Measurements from ENCODE around the gene RGCC.
"Not testable (repeated sequence)": the region's sequence is repeated elsewhere in the genome, so short reads cannot be mapped to it uniquely, and the experiment has no call there.

The RGCC gene

DNA sequence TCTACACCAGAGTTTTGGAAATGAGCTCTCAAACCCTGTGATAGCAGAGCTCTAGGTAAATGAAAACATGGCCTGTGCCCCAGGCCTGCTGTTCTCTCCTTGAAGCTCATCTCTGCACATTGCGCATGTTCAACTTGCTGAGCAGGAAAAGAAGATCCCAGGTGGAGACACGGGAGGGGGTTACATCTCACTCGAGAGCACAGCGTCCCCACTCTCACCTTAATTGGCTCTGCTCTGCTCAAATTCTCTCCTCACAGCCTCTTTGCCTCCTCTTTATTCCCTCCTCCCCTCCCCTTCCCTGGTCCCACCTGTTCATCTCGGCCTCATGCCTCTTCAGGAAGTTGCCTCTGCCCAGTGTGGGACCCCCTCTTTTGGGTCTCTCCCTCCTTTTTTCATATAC, 44.7 kb downstream of the RGCC start:
- in situ Hi-C loops (cut with HindIII; ENCODE audit: low sequenced_read_pairs) = no loop called here
- no peak overlapping the region for H3K4me3 ChIP-seq (ENCODE audit: low read depth, low read length)
- DNase-seq (ENCODE audit: low read depth, low spot score) = no peak
- TF ChIP-seq, protein P1, sequence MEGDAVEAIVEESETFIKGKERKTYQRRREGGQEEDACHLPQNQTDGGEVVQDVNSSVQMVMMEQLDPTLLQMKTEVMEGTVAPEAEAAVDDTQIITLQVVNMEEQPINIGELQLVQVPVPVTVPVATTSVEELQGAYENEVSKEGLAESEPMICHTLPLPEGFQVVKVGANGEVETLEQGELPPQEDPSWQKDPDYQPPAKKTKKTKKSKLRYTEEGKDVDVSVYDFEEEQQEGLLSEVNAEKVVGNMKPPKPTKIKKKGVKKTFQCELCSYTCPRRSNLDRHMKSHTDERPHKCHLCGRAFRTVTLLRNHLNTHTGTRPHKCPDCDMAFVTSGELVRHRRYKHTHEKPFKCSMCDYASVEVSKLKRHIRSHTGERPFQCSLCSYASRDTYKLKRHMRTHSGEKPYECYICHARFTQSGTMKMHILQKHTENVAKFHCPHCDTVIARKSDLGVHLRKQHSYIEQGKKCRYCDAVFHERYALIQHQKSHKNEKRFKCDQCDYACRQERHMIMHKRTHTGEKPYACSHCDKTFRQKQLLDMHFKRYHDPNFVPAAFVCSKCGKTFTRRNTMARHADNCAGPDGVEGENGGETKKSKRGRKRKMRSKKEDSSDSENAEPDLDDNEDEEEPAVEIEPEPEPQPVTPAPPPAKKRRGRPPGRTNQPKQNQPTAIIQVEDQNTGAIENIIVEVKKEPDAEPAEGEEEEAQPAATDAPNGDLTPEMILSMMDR (IDR thresholded peaks at IDR 0.05; ENCODE audit: low read depth, low read length) = no peak

DNA sequence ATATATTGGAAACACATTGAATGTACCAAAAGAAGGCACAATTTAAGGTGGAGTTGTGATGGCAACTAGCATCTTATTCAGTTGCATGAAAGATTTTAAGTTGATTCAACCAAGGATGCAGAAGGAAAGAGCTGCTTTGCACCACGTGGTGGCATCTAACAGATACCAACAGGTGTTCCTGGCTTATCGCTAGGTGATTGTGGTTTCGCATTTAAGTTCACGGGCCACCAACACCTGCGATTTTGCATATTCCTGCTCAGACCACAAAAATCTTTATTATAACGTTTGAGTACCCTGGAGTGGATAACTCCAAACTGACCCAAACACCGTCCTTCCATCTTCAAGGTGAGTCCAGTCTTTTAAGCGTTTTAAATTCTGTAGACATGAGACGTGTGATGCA, 45.3 kb downstream of the RGCC start:
- in situ Hi-C loops (cut with HindIII; ENCODE audit: low sequenced_read_pairs) = no loop called here
- TF ChIP-seq, protein P1 (IDR thresholded peaks at IDR 0.05; ENCODE audit: low read depth, low read length) = no peak
- DNase-seq (ENCODE audit: low read depth, low spot score) = no peak
- H3K4me3 ChIP-seq (ENCODE audit: low read depth, low read length) = no peak overlapping the region

DNA sequence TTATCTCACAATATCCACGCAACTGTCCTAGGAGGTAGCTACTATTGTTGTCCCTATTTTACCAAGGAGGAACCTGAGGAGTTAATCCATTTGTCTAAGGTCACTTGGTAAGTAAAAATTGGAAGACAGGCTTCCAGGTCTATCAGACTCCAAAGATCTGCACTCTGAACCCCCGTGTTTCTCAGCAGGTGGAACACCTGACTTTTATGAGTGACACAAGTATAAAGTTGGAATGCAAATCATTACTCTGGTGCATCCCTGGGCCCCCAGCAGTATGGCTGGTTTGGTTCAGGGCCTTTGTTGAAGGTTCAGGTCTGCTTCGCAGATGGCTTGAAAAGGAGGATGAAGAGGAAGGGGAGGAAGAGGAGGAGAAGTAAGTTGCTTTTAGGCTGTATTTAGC, 46.0 kb downstream of the RGCC start:
- in situ Hi-C loops (cut with HindIII; ENCODE audit: low sequenced_read_pairs) = no loop called here
- TF ChIP-seq, protein P1 (IDR thresholded peaks at IDR 0.05; ENCODE audit: low read depth, low read length) = no peak
- no peak overlapping the region for H3K4me3 ChIP-seq (ENCODE audit: low read depth, low read length)
- DNase-seq (ENCODE audit: low read depth, low spot score) = no peak

DNA sequence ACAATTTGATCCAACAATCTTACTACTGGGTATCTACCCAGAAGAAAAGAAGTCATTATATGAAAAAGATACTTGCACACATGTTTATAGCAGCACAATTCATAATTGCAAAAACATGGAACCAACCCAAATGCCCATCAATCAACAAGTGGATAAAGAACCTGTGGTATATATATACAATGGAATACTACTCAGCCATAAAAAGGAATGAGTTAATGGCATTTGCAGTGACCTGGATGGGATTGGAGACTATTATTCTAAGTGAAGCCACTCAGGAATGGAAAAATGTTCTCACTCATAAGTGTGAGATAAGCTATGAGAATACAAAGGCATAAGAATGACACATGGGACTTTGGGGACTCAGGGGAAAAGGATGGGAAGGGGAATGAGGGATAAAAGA, 47.3 kb downstream of the RGCC start:
- in situ Hi-C loops (cut with HindIII; ENCODE audit: low sequenced_read_pairs); H3K4me3 ChIP-seq (ENCODE audit: low read depth, low read length); DNase-seq (ENCODE audit: low read depth, low spot score): not testable (repeated sequence)

DNA sequence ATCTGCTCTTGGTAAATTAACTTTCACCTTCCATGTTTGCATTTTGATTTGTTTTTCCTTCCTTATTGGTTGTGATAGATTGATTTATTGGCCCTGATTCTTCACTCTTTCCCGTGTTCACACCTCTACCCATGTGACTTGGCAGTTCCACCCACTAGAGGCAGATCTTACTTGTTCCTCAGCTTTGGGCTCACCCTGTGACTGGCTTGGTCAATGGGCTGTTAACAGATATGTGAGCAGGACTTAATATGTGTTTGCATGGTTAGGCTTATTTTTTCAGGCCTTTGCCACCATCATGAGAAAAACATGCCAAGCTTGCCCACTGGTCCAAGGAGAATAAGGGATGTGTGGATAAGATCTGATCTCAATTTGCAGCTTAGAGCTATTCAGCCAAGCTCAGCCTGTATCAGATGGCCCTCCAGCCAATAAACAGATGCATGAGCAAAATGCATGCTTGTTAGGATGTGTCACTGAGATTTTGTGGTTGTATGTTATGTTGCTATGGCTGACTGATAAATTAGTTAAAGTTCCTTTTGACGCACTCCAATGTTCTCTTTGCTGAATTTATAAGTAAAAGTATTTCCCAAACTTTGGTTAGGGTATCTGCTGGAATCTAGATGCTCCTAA, 48.0 kb downstream of the RGCC start:
- no peak overlapping the region for H3K4me3 ChIP-seq (ENCODE audit: low read depth, low read length)
- TF ChIP-seq, protein P1 (IDR thresholded peaks at IDR 0.05; ENCODE audit: low read depth, low read length) = no peak
- in situ Hi-C loops (cut with HindIII; ENCODE audit: low sequenced_read_pairs) = no loop called here
- peak; percentile 93 for DNase-seq (ENCODE audit: low read depth, low spot score)

DNA sequence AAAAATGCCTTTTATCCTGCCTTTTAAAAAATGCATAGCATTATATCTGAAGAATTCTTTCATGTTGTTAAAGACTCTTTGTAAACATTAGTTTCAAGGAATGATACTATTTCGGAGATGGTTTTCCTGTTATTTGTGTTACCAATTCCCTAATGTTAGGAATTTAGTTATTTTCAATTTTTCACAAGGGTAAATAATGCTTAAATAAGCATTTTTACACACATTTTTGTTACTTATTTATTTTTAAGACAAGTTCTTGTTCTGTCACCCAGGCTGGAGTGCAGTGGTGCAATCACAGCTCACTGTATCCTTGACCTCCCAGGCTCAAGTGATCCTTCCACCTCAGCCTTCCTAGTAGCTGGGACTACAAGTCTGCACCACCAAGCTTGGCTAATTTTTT, 49.0 kb downstream of the RGCC start:
- H3K4me3 ChIP-seq (ENCODE audit: low read depth, low read length) = no peak overlapping the region
- TF ChIP-seq, protein P1 (IDR thresholded peaks at IDR 0.05; ENCODE audit: low read depth, low read length) = no peak
- DNase-seq (ENCODE audit: low read depth, low spot score) = no peak
- in situ Hi-C loops (cut with HindIII; ENCODE audit: low sequenced_read_pairs) = no loop called here

DNA sequence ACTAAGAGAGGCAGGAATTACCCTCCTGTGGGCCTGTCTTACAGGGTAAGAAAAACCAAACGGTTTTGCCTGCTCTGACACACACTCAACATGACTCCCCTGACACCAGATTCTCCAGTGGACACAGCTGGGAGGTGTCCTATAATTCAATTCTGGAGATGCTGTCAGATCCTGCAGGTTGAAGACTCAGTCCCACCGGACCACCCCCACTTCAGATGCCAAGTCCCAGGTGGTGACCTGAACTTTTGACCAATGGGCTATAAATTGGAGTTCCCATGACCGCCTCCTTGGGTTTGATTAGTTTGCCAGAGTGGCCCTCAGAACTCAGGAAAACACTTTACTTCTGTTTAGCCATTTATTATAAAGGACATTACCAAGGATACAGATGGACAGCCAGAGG, 52.6 kb downstream of the RGCC start:
- no peak overlapping the region for H3K4me3 ChIP-seq (ENCODE audit: low read depth, low read length)
- no peak for DNase-seq (ENCODE audit: low read depth, low spot score)
- TF ChIP-seq, protein P1 (IDR thresholded peaks at IDR 0.05; ENCODE audit: low read depth, low read length) = no peak
- in situ Hi-C loops (cut with HindIII; ENCODE audit: low sequenced_read_pairs) = no loop called here
